A673 (cell line): ENCODE results near the gene CNPY2.

Experiments used
- CTCF ChIP-seq: fragments of 300-800, 200-600 bp; sonication (generic); conservative IDR thresholded peaks from 2 replicates; pipeline ENCODE4 v1.5.1; 2017; ENCODE audit warnings: low read depth, mild to moderate bottlenecking, antibody characterized with exemption, low read length, moderate library complexity, mixed read lengths
- EZH2 ChIP-seq: fragments of 200-600 bp; sonication (generic); IDR thresholded peaks from 2 replicates; pipeline ENCODE4 v1.6.1; 2017; ENCODE audit warnings: borderline replicate concordance, low read depth, mild to moderate bottlenecking, mixed read lengths, antibody characterized with exemption, low read length; ENCODE audit not compliant: poor library complexity, severe bottlenecking

GRCh38 chr12:56304872-56305590, 10.8 kb downstream of the CNPY2 start:
- no peak for TF ChIP-seq CTCF
- no peak for TF ChIP-seq EZH2
